HepG2 (cell line): ENCODE data around the gene PTRH2. TPM values are rescaled to one million over a fixed set of nuclear protein-coding genes. Genes with fewer than 3 reads are reported as not detected.
A peak's percentile ranks its signal among the peaks of the same experiment; 100 is the strongest.

Experiments used
- ATAC-seq: fragments of 200-7000 bp; cut with Tn5 transposase; 3 replicates; pipeline ENCODE4 v1.9.1; 2020; ENCODE audit warnings: mild to moderate bottlenecking, moderate library complexity
- BruUV-seq: library from RNA; stranded (reverse); fragments of 400-500 nt; replicated peaks from 2 replicates; lab custom pipeline; 2021; lab: Mats Ljungman, UMichigan
- CTCF ChIA-PET: fragments of 300-600 bp; formaldehyde crosslinking; extraction: SDS; loops from one replicate; lab custom pipeline; 2021; ENCODE audit warnings: low total read pairs, inconsistent platforms, low intra/inter-chr PET ratio; lab: Yijun Ruan, JAX
- POLR2A ChIA-PET: fragments of 350-600 bp; sonication (Branson Sonifier 250); formaldehyde crosslinking; loops from one replicate; lab custom pipeline; 2020; ENCODE audit warnings: antibody characterized with exemption, inconsistent platforms; lab: Yijun Ruan, JAX
- DNase-seq: peaks from one replicate; pipeline ENCODE4 v3.0.0-alpha.2; 2015; ENCODE audit warnings: low spot score
- FAIRE-seq: peaks from 3 replicates; lab custom pipeline; 2011; peaks lifted over from hg19 to GRCh38; lab: Jason Lieb, UNC
- H2AFZ ChIP-seq: one replicate; pipeline ENCODE4 v1.6.1; 2011; ENCODE audit warnings: low read length, inconsistent platforms
- H3K27ac ChIP-seq: fragments of 300-600 bp; 3 replicates; pipeline ENCODE4 v1.8.0; 2011; ENCODE audit warnings: mixed run types, mild to moderate bottlenecking, mixed read lengths, low read length, inconsistent platforms; ENCODE audit not compliant: insufficient read depth; ENCODE audit errors: extremely low read length
- H3K27me3 ChIP-seq, 2 experiments: fragments of 200-600 bp in 1 of 2; 2 replicates in 1 of 2; 3 replicates in 1 of 2; pipeline versions ENCODE4 v1.6.0 to v1.8.0; 2011; ENCODE audit warnings: low read length in 2 of 2, mild to moderate bottlenecking in 2 of 2, moderate library complexity in 2 of 2, inconsistent platforms in 1 of 2; ENCODE audit not compliant: insufficient read depth in 2 of 2, control insufficient read depth in 1 of 2
- H3K36me3 ChIP-seq, 2 experiments: fragments of 200-600 bp in 1 of 2; replicated peaks in 1 of 2; 2 replicates in 1 of 2; 3 replicates in 1 of 2; pipeline versions ENCODE4 v1.5.1 to v1.8.0; 2011; ENCODE audit warnings: low read length in 2 of 2, inconsistent platforms in 1 of 2; ENCODE audit not compliant: insufficient read depth in 2 of 2, control insufficient read depth in 1 of 2
- H3K4me1 ChIP-seq: 2 replicates; pipeline ENCODE4 v1.5.1; 2012; ENCODE audit warnings: low read length, inconsistent platforms; ENCODE audit not compliant: insufficient read depth
- H3K4me2 ChIP-seq: 2 replicates; pipeline ENCODE4 v1.6.0; 2011; ENCODE audit warnings: low read depth, low read length, inconsistent platforms
- H3K4me3 ChIP-seq, 3 experiments: fragments of 200-600 bp in 1 of 3; sonication (generic), shearing (Covaris generic) in 1 of 3; replicated peaks in 1 of 3; 2 replicates each; pipeline ENCODE4 v1.5.1; 2011 to 2016; ENCODE audit warnings: low read length in 3 of 3, inconsistent platforms in 2 of 3, low read depth in 2 of 3, mild to moderate bottlenecking in 2 of 3, control low read depth in 1 of 3, mixed read lengths in 1 of 3; ENCODE audit not compliant: insufficient read depth in 1 of 3
- H3K79me2 ChIP-seq: one replicate; pipeline ENCODE4 v1.6.1; 2011; ENCODE audit warnings: low read length, inconsistent platforms; ENCODE audit not compliant: insufficient read depth
- H3K9ac ChIP-seq: 2 replicates; pipeline ENCODE4 v1.6.0; 2011; ENCODE audit warnings: mild to moderate bottlenecking, low read depth, low read length, inconsistent platforms; ENCODE audit not compliant: insufficient read depth
- H3K9me3 ChIP-seq: 2 replicates; pipeline ENCODE4 v1.5.1; 2012; ENCODE audit warnings: mild to moderate bottlenecking, low read length
- H4K20me1 ChIP-seq: 2 replicates; pipeline ENCODE4 v1.6.0; 2011; ENCODE audit warnings: inconsistent platforms, mild to moderate bottlenecking, low read length, moderate library complexity; ENCODE audit not compliant: insufficient read depth
- ATF1 ChIP-seq: IDR thresholded peaks from 2 replicates; pipeline ENCODE4 v1.6.1; 2016; ENCODE audit warnings: mild to moderate bottlenecking, control low read depth
- ATM ChIP-seq: fragments of 450-650 bp; IDR thresholded peaks from 2 replicates; pipeline ENCODE4 v1.7.1; 2017; ENCODE audit warnings: mild to moderate bottlenecking, borderline replicate concordance
- EED ChIP-seq: sonication (generic); formaldehyde crosslinking; IDR thresholded peaks from 2 replicates; pipeline ENCODE4 v1.5.0; 2020; ENCODE audit warnings: mild to moderate bottlenecking, missing genetic modification reagents
- HMGA1 ChIP-seq: sonication (generic); formaldehyde crosslinking; conservative IDR thresholded peaks from 2 replicates; pipeline ENCODE4 v1.4.0; 2020; ENCODE audit warnings: missing genetic modification reagents
- JUNB ChIP-seq: sonication (generic); formaldehyde crosslinking; IDR thresholded peaks from 2 replicates; pipeline ENCODE4 v1.8.0; 2022; ENCODE audit warnings: missing genetic modification reagents, mild to moderate bottlenecking, borderline replicate concordance
- MAFF ChIP-seq: IDR thresholded peaks from 2 replicates; pipeline ENCODE4 v1.6.1; 2011; ENCODE audit warnings: low read depth, low read length, improper control_type of control experiment
- MAFK ChIP-seq, 2 experiments: IDR thresholded peaks in 1 of 2; conservative IDR thresholded peaks in 1 of 2; 2 replicates each; pipeline ENCODE4 v1.6.1; 2011; ENCODE audit warnings: improper control_type of control experiment in 2 of 2, low read length in 2 of 2
- PTBP1 ChIP-seq: fragments of 200-400 bp; formaldehyde crosslinking; IDR thresholded peaks from 2 replicates; pipeline ENCODE4 v1.6.1; 2018; ENCODE audit warnings: low read length, low read depth; ENCODE audit not compliant: poor library complexity, severe bottlenecking
- RBM22 ChIP-seq: fragments of 200-400 bp; formaldehyde crosslinking; optimal IDR thresholded peaks from 2 replicates; pipeline ENCODE3; 2017; ENCODE audit warnings: mild to moderate bottlenecking, low read length, moderate library complexity
- RNF2 ChIP-seq: fragments of 450-650 bp; conservative IDR thresholded peaks from 2 replicates; pipeline ENCODE4 v1.6.1; 2016; ENCODE audit warnings: low read depth
- SMAD9 ChIP-seq: sonication (generic); formaldehyde crosslinking; IDR thresholded peaks from 2 replicates; pipeline ENCODE4 v1.5.1; 2020; ENCODE audit warnings: mild to moderate bottlenecking, missing genetic modification reagents
- TSC22D2 ChIP-seq: sonication (generic); formaldehyde crosslinking; IDR thresholded peaks from 2 replicates; pipeline ENCODE4 v1.5.1; 2020; ENCODE audit warnings: missing genetic modification reagents, mild to moderate bottlenecking, borderline replicate concordance
- ZKSCAN8 ChIP-seq: IDR thresholded peaks from 2 replicates; pipeline ENCODE4 v1.6.1; 2016; ENCODE audit warnings: borderline replicate concordance, missing genetic modification reagents, missing compliant biosample characterization
- ZNF343 ChIP-seq: sonication (generic); formaldehyde crosslinking; IDR thresholded peaks from 2 replicates; pipeline ENCODE4 v1.4.0; 2020; ENCODE audit warnings: mild to moderate bottlenecking, missing genetic modification reagents
- ZNF567 ChIP-seq: sonication (generic); formaldehyde crosslinking; IDR thresholded peaks from 2 replicates; pipeline ENCODE4 v1.8.1; 2023; ENCODE audit warnings: mild to moderate bottlenecking, missing genetic modification reagents, borderline replicate concordance
- ZNF780A ChIP-seq: sonication (generic); formaldehyde crosslinking; IDR thresholded peaks from 2 replicates; pipeline ENCODE4 v1.8.0; 2022; ENCODE audit warnings: mild to moderate bottlenecking, missing genetic modification reagents, moderate library complexity
- WGBS: methylation state at CpG from one replicate; pipeline ENCODE4 v1.1.6; 2017; ENCODE audit warnings: low lambda C conversion rate; 5-methylcytosine and 5-hydroxymethylcytosine counted together
- in situ Hi-C: cut with HindIII; loops from 2 replicates; pipeline ENCODE4 v1.10.0; 2017; ENCODE audit warnings: low pct_unique_long_range_greater_than_20kb; ENCODE audit not compliant: extremely low pct_ligation_motif_present
- intact Hi-C: fragments of 100-400 bp; cut with micrococcal nuclease; formaldehyde crosslinking; loops from one replicate; pipeline ENCODE4 v1.10.0; 2022; ENCODE audit not compliant: unreplicated experiment
- polyA plus RNA-seq, 8 experiments: library from polyadenylated mRNA; depleted of rRNA in 3 of 8; stranded (reverse) in 7 of 8; unstranded in 1 of 8; fragments of >200 nt; fragmentation: Illumina TruSeq in 4 of 8; extraction: Trizol in 4 of 8; gene quantifications; 2 replicates each; pipeline versions ENCODE4 v1.2.1 to v1.2.3, GENCODE V29; 2011 to 2016; ENCODE audit warnings: low read depth in 4 of 8, missing spikeins in 1 of 8, mixed read lengths in 1 of 8; ENCODE audit not compliant: insufficient read depth in 1 of 8
- total RNA-seq, 5 experiments: library from RNA; depleted of rRNA; stranded (reverse); fragments of >200 nt; fragmentation: Illumina TruSeq; extraction: Trizol; gene quantifications; 2 replicates each; pipeline ENCODE4 v1.2.3, GENCODE V29; 2016; ENCODE audit warnings: low read depth in 1 of 5
- TF ChIP-seq, protein P1 (sequence below): sonication (generic); formaldehyde crosslinking; IDR thresholded peaks from 2 replicates; pipeline ENCODE4 v1.5.1; 2020; ENCODE audit warnings: missing genetic modification reagents, mild to moderate bottlenecking, borderline replicate concordance

PTRH2 gene
- total and polyA plus RNA-seq, 2 of the 13 experiments (the other 11 are each of a cell fraction or from before 2014, with no cell fraction given): 67.7 to 83.3 TPM

DNA sequence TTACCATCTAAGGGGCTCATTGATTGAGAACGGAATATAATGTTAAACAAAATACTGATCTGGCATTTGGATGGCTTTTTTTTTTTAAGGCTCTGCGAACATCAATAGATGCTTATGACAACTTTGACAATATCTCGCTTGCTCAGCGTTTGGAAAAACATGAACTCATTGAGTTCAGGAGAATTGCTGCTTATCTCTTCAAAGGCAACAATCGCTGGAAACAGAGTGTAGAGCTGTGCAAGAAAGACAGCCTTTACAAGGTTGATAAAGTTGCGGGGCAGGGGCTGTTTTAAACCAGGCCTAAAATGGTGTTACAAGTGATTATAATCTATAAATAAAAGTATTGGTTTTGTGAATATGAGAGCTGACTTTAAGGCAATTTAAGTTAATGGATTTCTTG, 22.3 kb downstream of the PTRH2 start:
- POLR2A ChIA-PET: interaction anchor here (1.3 kb wide), 1 partner anchor 66 kb away, joined by 5 read pairs; the partner anchor contains the start of gene CLTC
- peak in 1 of 2 experiments; percentile 39; a peak in 1 of 4 replicates for TF ChIP-seq MAFK (conservative IDR thresholded peaks at IDR 0.05 in 1 of 2, IDR thresholded peaks at IDR 0.05 in 1 of 2; ENCODE audit: low read length in 2 of 2)
- TF ChIP-seq RBM22: peak; percentile 65
- 0 out of 2 replicates have a peak, but pooled peaks have one; percentile 36 for TF ChIP-seq MAFF
- no peak for TF ChIP-seq ZNF780A
- no peak for TF ChIP-seq JUNB (CRISPR knock-in tag)
- Histone ChIP-seq H3K4me1 (no peaks in the 10 kb centered on the region), H3K9ac (no peak overlapping the region), H4K20me1 (no peaks in the 10 kb centered on the region), H3K4me3 (no peak overlapping the region), H3K79me2 (no peaks in the 10 kb centered on the region), H3K36me3 (peaks cover 43 to 97% of the 10 kb centered on the region in 2 experiments), H3K4me2 (no peak overlapping the region), H2AFZ (no peak overlapping the region), H3K27me3 (no peaks in the 10 kb centered on the region), H3K9me3 (no peaks in the 10 kb centered on the region), H3K27ac (no peak overlapping the region)
- 98% methylated on average over 6 of the region's 6 CpGs for WGBS
- CTCF ChIA-PET: no interaction called here
- intact Hi-C loops (no loop called here), in situ Hi-C loops (no loop called here)
- FAIRE-seq (no peak), DNase-seq (no peak), ATAC-seq (no peak; the same call in 2 of the 3 replicates)
- BruUV-seq: no TSS peak

DNA sequence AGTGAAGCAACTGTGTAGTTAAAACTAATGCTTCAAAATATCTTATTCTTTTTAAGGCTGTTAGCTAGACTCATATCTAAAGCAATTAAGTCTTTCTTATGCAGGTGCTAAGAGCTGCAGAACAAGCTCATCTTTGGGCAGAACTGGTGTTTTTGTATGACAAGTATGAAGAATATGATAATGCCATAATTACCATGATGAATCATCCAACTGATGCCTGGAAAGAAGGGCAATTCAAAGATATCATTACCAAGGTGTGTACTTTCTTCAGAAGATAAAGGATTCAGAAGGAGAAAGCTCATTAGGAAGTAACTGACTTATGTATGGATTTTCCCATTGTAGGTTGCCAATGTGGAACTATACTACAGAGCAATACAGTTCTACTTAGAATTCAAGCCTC, 23.9 kb downstream of the PTRH2 start:
- POLR2A ChIA-PET: no interaction called here
- intact Hi-C loops: no loop called here
- DNase-seq: no peak
- Histone ChIP-seq H3K4me2 (no peak overlapping the region), H3K36me3 (peaks cover 48 to 96% of the 10 kb centered on the region in 2 experiments), H4K20me1 (no peaks in the 10 kb centered on the region), H3K79me2 (no peaks in the 10 kb centered on the region), H3K4me1 (no peaks in the 10 kb centered on the region), H3K27me3 (no peaks in the 10 kb centered on the region), H3K9me3 (no peaks in the 10 kb centered on the region), H3K9ac (no peak overlapping the region)
- no peak for FAIRE-seq
- no peak for TF ChIP-seq HMGA1 (CRISPR knock-in tag)
- TF ChIP-seq ZNF567 (CRISPR knock-in tag): no peak
- no peak for TF ChIP-seq SMAD9
- no peak for TF ChIP-seq MAFK (conservative IDR thresholded peaks at IDR 0.05 in 1 of 2, IDR thresholded peaks at IDR 0.05 in 1 of 2; ENCODE audit: low read length in 2 of 2)
- no peak for TF ChIP-seq ZKSCAN8 (CRISPR knock-in tag)
- TF ChIP-seq, protein P1, sequence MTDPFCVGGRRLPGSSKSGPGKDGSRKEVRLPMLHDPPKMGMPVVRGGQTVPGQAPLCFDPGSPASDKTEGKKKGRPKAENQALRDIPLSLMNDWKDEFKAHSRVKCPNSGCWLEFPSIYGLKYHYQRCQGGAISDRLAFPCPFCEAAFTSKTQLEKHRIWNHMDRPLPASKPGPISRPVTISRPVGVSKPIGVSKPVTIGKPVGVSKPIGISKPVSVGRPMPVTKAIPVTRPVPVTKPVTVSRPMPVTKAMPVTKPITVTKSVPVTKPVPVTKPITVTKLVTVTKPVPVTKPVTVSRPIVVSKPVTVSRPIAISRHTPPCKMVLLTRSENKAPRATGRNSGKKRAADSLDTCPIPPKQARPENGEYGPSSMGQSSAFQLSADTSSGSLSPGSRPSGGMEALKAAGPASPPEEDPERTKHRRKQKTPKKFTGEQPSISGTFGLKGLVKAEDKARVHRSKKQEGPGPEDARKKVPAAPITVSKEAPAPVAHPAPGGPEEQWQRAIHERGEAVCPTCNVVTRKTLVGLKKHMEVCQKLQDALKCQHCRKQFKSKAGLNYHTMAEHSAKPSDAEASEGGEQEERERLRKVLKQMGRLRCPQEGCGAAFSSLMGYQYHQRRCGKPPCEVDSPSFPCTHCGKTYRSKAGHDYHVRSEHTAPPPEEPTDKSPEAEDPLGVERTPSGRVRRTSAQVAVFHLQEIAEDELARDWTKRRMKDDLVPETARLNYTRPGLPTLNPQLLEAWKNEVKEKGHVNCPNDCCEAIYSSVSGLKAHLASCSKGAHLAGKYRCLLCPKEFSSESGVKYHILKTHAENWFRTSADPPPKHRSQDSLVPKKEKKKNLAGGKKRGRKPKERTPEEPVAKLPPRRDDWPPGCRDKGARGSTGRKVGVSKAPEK (CRISPR knock-in tag): no peak
- no peak for TF ChIP-seq ATM
- no peak for TF ChIP-seq ZNF343
- no peak for TF ChIP-seq RNF2
- TF ChIP-seq PTBP1: no peak
- no peak for TF ChIP-seq EED (CRISPR knock-in tag)
- TF ChIP-seq ATF1 (CRISPR knock-in tag): no peak
- no peak for TF ChIP-seq TSC22D2
- TF ChIP-seq, all 625 proteins: peak for 0
- BruUV-seq: no TSS peak
- Histone ChIP-seq H3K27ac (no peak overlapping the region), H2AFZ (no peak overlapping the region), H3K4me3 (no peak overlapping the region)
- ATAC-seq: no peak
- CTCF ChIA-PET: no interaction called here
- in situ Hi-C loops: no loop called here
